ENCODE measurements around the gene FILIP1.
A peak's percentile ranks its signal among the peaks of the same experiment; 100 is the strongest.
"Not testable (repeated sequence)": the region's sequence is repeated elsewhere in the genome, so short reads cannot be mapped to it uniquely, and the experiment has no call there.

Gene FILIP1

DNA sequence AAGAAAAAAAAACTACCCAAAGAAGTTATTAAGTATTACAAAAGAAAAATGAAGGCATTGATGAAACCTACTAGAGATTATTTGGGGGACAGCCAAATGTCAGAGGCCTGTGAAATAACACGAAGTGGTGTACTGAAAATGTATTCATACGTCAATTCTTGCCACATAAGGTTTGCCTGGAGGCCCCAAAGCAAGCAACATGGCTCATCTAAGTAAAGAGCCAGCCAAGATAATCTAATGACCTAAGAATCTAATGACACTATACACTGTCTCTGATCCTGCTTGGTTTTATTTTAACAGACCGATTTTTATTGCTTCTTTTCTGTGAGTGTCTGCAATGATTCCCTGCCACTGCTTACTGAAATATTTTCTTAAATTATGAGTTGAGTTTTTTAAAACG, 34.7 kb downstream of the FILIP1 start:
- DNase-seq (ENCODE audit: low spot score), result no peak

GRCh38 chr6:75450903-75451302, 42.7 kb downstream of the FILIP1 start:
- no peak for DNase-seq (ENCODE audit: low spot score)

GRCh38 chr6:75449630-75450206, 43.9 kb downstream of the FILIP1 start:
- DNase-seq (ENCODE audit: low spot score), result peak; percentile 5

DNA sequence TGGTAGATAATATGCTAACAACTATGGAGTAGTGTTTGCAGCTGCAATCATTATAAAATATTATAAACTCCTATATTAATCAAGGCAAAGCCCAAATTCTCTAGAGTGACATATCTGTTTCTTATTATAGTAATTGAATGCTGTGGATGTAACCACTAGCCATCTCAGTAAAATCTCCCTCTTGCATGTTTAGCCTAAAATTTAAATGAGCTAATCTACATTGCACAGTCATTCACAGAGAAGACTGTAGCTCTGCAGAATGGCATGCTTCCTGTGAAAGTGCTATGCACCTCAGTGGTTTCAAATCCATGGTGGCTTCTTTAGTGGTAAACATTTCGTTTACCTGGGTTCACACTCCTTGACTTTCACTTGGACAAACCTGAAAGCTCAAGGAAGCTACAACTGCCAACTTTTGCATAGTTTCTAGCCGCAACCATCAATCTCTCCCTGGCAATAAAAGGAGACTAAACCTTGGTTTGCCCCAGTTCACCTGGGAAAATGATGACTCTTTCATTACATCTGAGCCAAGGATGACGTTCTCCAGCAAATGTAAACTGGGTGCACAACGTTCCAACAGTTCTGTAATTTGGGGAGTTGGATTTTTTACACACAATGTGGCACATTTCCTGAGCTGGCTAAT, 47.2 kb downstream of the FILIP1 start:
- DNase-seq (ENCODE audit: low spot score), result no peak

DNA sequence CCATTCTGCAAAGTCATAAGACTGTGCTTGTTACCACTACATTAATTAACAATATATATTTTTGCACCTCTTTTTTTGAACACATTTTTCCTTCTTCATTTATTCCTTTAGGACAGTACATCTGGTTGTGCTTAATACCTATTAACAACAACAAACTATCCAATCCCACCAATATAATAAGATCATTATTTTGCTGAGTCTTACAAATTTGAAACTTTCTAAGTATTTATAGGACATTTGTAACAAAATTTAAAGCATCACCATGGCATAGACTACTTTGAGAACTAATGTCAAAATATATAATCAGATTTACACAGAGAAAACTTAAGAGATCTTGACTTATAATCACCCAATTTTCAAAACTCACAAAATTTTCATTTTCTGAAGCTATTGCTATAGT, 47.9 kb downstream of the FILIP1 start:
- no peak for DNase-seq (ENCODE audit: low spot score)

- no peak for DNase-seq (ENCODE audit: low spot score)
Measured at GRCh38 chr6:75444899-75445298, 48.7 kb downstream of the FILIP1 start.

- DNase-seq (ENCODE audit: low spot score), result not testable (repeated sequence)
Measured at GRCh38 chr6:75441883-75442282, 51.7 kb downstream of the FILIP1 start.

DNA sequence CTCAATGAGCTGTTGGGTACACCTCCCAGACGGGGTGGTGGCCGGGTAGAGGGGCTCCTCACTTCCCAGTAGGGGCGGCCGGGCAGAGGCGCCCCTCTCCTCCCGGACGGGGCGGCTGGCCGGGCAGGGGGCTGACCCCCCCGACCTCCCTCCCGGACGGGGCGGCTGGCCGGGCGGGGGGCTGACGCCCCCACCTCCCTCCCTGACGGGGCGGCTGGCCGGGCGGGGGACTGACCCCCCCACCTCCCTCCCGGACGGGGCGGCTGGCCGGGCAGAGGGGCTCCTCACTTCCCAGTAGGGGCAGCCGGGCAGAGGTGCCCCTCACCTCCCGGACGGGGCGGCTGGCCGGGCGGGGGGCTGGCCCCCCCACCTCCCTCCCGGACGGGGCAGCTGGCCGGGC, 52.1 kb downstream of the FILIP1 start:
- DNase-seq (ENCODE audit: low spot score), result not testable (repeated sequence)

GRCh38 chr6:75438442-75439116, 55.0 kb downstream of the FILIP1 start:
- no peak for DNase-seq (ENCODE audit: low spot score)

GRCh38 chr6:75438013-75438431, 55.6 kb downstream of the FILIP1 start:
- DNase-seq (ENCODE audit: low spot score), result no peak

GRCh38 chr6:75437421-75437891, 56.1 kb downstream of the FILIP1 start:
- DNase-seq (ENCODE audit: low spot score), result no peak

GRCh38 chr6:75436869-75437268, 56.7 kb downstream of the FILIP1 start:
- DNase-seq (ENCODE audit: low spot score), result no peak

- not testable (repeated sequence) for DNase-seq (ENCODE audit: low spot score)
Measured at GRCh38 chr6:75432809-75433208, 60.8 kb downstream of the FILIP1 start.

- DNase-seq (ENCODE audit: low spot score), result peak; percentile 28
Measured at GRCh38 chr6:75431379-75431778, 62.2 kb downstream of the FILIP1 start.

GRCh38 chr6:75430631-75431325, 62.8 kb downstream of the FILIP1 start:
- no peak for DNase-seq (ENCODE audit: low spot score)

GRCh38 chr6:75429061-75429703, 64.4 kb downstream of the FILIP1 start:
- DNase-seq (ENCODE audit: low spot score), result no peak

DNA sequence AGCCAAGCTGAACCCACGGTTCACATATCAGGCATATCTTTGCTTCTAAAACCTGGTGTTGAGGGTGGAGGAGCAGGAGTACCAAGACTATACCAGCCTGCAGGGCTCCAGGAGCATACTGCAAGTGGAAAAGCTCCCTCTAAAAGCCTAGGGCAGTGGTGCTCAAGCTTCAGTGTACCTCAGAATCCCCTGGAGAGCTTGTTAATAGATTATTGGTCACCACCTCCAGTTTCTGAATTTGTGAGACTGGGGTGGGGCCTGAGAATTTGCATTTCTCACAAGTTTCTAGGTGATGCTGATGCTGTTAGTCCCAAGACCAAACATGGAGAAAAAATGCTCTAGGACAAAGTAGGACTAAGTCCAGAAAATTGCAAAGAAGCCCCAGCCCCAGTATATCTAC, 65.4 kb downstream of the FILIP1 start:
- DNase-seq (ENCODE audit: low spot score), result no peak

- DNase-seq (ENCODE audit: low spot score), result no peak
Measured at GRCh38 chr6:75427329-75427728, 66.3 kb downstream of the FILIP1 start.

DNA sequence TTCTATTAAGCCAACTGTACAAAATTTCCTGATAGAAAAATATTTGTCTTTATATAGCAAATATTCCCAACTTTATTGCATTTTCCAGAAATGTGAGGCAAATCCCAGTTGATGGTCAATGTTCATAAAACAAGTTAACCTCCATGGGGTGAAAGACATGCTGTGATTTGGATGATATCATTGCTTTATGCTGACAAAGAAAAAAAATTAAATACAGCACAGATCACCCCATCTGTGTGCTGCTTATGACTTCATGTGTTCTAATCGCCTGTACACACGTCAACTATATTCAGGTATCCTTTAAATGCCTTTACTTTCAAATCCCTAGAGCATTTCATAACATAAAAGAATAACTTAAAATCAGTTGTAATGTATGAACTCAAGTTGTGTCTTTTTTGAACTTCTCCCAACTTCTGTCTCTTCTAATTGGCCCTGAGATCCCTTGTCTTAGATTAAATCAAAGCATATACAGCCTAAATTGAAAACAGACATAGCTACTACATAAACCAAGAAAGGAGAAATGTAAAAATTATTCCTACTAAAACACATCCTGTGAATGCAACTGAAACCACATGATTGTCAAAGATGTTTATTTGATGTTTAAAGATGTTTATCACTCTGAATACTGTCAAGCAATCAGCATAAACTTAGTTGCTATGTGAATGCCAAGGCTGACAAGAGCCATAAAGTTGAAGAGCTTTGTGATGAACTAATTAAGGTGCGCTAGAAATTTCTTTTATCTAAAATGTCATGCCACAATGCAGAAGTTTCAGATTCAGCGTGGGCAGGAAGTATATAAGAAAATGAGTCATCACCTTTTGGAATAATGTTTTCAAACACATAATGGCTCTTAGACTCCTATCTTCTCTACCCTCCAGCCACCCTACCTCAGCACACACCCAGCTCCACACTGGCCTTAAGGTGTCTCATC, 68.7 kb downstream of the FILIP1 start:
- DNase-seq (ENCODE audit: low spot score), result peak; percentile 33

GRCh38 chr6:75423386-75423785, 70.2 kb downstream of the FILIP1 start:
- DNase-seq (ENCODE audit: low spot score), result no peak

DNA sequence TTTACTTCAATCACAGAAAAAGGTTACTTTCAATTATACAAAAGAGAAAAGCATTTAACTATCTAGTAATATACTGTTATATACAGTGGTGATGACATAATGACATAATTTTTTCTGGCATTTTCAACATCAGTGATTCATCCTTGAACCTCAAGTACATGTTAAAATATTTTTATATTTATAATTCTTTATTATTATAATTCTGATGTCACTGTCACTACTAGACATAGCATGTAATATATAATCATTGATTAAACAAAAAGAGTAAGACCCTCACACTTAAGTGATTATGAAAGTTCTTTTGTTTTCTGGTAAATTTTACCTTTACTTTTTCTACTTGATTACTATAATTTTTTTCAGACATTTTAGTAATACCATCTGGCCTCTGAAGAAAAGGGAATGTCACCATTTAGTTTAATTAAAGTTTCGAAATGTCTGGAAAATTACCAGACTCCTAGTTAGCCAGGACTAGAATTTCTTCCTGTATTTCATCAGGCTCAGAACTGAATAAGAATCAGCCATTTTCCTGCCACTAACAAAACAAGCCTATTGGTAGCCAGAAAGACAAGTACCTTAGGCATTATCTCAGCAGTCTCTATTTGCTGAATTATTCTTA, 71.5 kb downstream of the FILIP1 start:
- no peak for DNase-seq (ENCODE audit: low spot score)

Data from kidney capillary endothelial cell (primary cell).